Endothelial cell of umbilical vein (primary cell): ENCODE measurements around the gene SNX18.

Experiments
- EZH2 ChIP-seq: IDR thresholded peaks from 2 replicates; pipeline ENCODE4 v1.6.1; 2012; ENCODE audit warnings: borderline replicate concordance, low read depth, mild to moderate bottlenecking, moderate library complexity, low read length, inconsistent platforms; ENCODE audit not compliant: severe bottlenecking
- MYC ChIP-seq: IDR thresholded peaks from one replicate; pipeline ENCODE4 v1.6.1; 2011; ENCODE audit warnings: mild to moderate bottlenecking, low read depth, low read length
- POLR2A ChIP-seq: IDR thresholded peaks from 2 replicates; pipeline ENCODE4 v1.6.1; 2012; ENCODE audit warnings: low read depth, mild to moderate bottlenecking, control low read depth, low read length

DNA sequence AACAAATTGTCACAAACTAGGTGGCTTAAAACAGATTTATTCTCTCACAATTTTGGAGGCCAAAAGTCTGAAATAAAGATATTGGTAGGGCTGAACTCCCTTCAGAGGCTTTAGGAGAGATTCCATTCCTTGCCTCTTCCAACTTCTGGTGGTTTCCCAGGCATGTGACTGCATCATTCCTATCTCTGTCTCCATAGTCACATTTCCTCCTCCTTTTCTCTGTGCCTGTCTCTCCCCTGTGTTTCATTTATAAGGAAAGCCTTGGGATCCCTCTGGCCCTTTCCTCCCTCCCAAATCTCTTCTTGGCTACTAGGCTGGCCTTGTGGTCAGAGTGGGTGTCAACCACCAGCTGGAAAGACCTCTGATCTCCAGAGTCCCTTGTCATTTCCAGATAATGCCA is 78.2 kb downstream of the SNX18 start:
- no peak for TF ChIP-seq MYC
- no peak for TF ChIP-seq EZH2
- no peak for TF ChIP-seq POLR2A
